ENCODE measurements around the gene NAT8L.

NAT8L gene

GRCh38 chr4:2080429-2081300 lies 21.5 kb downstream of the NAT8L start:
- H3K36me3 ChIP-seq (ENCODE audit: insufficient read depth, low read length), result no peaks in the 10 kb centered on the region
- no peak overlapping the region for H3K4me2 ChIP-seq (ENCODE audit: low read length)
- no peaks in the 10 kb centered on the region for H3F3A ChIP-seq (ENCODE audit: insufficient read depth, low read length)
- no peaks in the 10 kb centered on the region for H4K20me1 ChIP-seq (ENCODE audit: insufficient read depth, low read length)
- H3K4me3 ChIP-seq (ENCODE audit: low read depth, low read length, poor library complexity, severe bottlenecking), result no peak overlapping the region
- H3K27ac ChIP-seq (ENCODE audit: low read depth, low read length, poor library complexity, severe bottlenecking), result no peak overlapping the region
- no peak for TF ChIP-seq EZH2 (IDR thresholded peaks at IDR 0.05; ENCODE audit: borderline replicate concordance, low read length)
- no peak for TF ChIP-seq CTCF (IDR thresholded peaks at IDR 0.05; ENCODE audit: low read length)
- no peaks in the 10 kb centered on the region for H3K9me3 ChIP-seq (ENCODE audit: low read length)
- no peaks in the 10 kb centered on the region for H3K79me2 ChIP-seq (ENCODE audit: insufficient read depth, low read length)
- H3K9ac ChIP-seq (ENCODE audit: low read length), result no peak overlapping the region
- no peaks in the 10 kb centered on the region for H3K9me2 ChIP-seq (ENCODE audit: low read depth, low read length)
- no peaks in the 10 kb centered on the region for H3K4me1 ChIP-seq (ENCODE audit: insufficient read depth, low read length, severe bottlenecking)
- H3K27me3 ChIP-seq (ENCODE audit: insufficient read depth, low read length), result no peaks in the 10 kb centered on the region
- no peak overlapping the region for H2AFZ ChIP-seq (ENCODE audit: low read length)

GRCh38 chr4:2081540-2081939 lies 22.4 kb downstream of the NAT8L start:
- Histone ChIP-seq H3K9me3 (ENCODE audit: low read length) (no peaks in the 10 kb centered on the region), H4K20me1 (ENCODE audit: insufficient read depth, low read length) (no peaks in the 10 kb centered on the region), H2AFZ (ENCODE audit: low read length) (no peak overlapping the region), H3K27ac (ENCODE audit: low read depth, low read length, poor library complexity, severe bottlenecking) (no peak overlapping the region), H3K27me3 (ENCODE audit: insufficient read depth, low read length) (no peaks in the 10 kb centered on the region), H3K4me1 (ENCODE audit: insufficient read depth, low read length, severe bottlenecking) (no peaks in the 10 kb centered on the region), H3K36me3 (ENCODE audit: insufficient read depth, low read length) (no peaks in the 10 kb centered on the region), H3K4me2 (ENCODE audit: low read length) (no peak overlapping the region), H3K9ac (ENCODE audit: low read length) (no peak overlapping the region), H3F3A (ENCODE audit: insufficient read depth, low read length) (no peaks in the 10 kb centered on the region), H3K4me3 (ENCODE audit: low read depth, low read length, poor library complexity, severe bottlenecking) (no peak overlapping the region), H3K9me2 (ENCODE audit: low read depth, low read length) (no peaks in the 10 kb centered on the region), H3K79me2 (ENCODE audit: insufficient read depth, low read length) (no peaks in the 10 kb centered on the region)
- TF ChIP-seq EZH2 (IDR thresholded peaks at IDR 0.05; ENCODE audit: borderline replicate concordance, low read length) (no peak), CTCF (IDR thresholded peaks at IDR 0.05; ENCODE audit: low read length) (no peak)

GRCh38 chr4:2082118-2082517 lies 23.0 kb downstream of the NAT8L start:
- Histone ChIP-seq H3K9me2 (ENCODE audit: low read depth, low read length) (no peaks in the 10 kb centered on the region), H3K4me3 (ENCODE audit: low read depth, low read length, poor library complexity, severe bottlenecking) (no peak overlapping the region), H4K20me1 (ENCODE audit: insufficient read depth, low read length) (no peaks in the 10 kb centered on the region), H3K9ac (ENCODE audit: low read length) (no peak overlapping the region), H3K27me3 (ENCODE audit: insufficient read depth, low read length) (no peaks in the 10 kb centered on the region), H3K36me3 (ENCODE audit: insufficient read depth, low read length) (no peaks in the 10 kb centered on the region), H2AFZ (ENCODE audit: low read length) (no peak overlapping the region), H3K4me2 (ENCODE audit: low read length) (no peak overlapping the region), H3K9me3 (ENCODE audit: low read length) (no peaks in the 10 kb centered on the region), H3K27ac (ENCODE audit: low read depth, low read length, poor library complexity, severe bottlenecking) (no peak overlapping the region), H3K4me1 (ENCODE audit: insufficient read depth, low read length, severe bottlenecking) (no peaks in the 10 kb centered on the region), H3F3A (ENCODE audit: insufficient read depth, low read length) (no peaks in the 10 kb centered on the region), H3K79me2 (ENCODE audit: insufficient read depth, low read length) (no peaks in the 10 kb centered on the region)
- TF ChIP-seq EZH2 (IDR thresholded peaks at IDR 0.05; ENCODE audit: borderline replicate concordance, low read length) (no peak), CTCF (IDR thresholded peaks at IDR 0.05; ENCODE audit: low read length) (no peak)

All from OCI-LY1 (cell line).